ENCODE data around the gene PLXNA4.

Gene PLXNA4

DNA sequence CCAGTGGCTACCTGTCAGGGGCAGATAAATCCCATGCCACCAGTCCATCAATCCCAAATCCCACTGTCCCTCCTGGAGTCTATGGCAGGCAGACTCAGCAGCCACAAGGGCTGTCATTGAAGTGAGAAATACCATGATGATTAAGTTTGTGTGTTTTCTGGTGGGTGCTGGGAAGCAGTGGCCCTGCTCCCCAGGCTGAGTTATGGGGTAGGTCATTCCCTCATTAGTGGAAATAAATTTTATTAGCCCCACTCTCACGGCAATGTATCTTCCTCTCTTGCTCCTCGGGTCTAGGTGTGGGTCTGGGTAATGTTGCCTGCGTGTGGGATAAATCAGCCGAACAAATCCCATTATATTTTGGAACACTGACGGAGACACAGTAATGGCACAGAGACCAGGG, 76.8 kb downstream of the PLXNA4 start:
- no peak for DNase-seq

DNA sequence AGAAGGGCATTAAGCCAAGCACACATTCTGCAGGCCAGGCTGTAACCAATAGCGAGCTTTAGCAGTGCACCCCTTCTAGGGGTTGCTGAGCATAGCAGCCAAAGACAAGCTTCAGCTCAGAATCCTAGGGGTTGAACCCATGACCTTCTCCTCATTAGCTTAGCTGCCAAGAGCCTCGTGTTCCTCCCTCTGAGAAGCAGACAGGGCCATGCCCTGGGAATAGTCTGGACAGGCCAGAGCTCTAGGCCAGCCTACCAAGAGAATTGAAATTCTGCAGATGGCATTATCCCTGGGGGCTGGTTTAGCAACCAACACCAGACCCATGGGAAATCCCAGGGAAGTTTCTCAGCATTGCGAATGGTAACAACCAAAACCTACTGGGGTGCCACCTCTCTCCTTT, 77.2 kb downstream of the PLXNA4 start:
- DNase-seq, result no peak

DNA sequence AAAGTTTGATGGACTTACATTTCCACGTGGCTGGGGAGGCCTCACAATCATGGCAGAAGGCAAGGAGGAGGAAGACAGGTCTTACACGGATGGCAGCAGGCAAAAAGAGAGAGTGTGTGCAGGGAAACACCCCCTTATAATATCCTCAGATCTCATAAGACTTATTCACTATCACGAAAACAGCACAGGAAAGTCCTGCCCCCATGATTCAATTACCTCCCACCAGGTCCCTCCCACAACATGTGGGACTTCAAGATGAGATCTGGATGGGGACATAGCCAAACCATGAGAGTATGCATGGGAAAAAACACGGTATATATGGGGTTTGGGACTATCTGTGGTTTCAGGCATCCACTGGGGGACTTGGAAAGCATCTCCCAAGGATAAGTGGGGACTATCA, 78.0 kb downstream of the PLXNA4 start:
- no peak for DNase-seq

DNA sequence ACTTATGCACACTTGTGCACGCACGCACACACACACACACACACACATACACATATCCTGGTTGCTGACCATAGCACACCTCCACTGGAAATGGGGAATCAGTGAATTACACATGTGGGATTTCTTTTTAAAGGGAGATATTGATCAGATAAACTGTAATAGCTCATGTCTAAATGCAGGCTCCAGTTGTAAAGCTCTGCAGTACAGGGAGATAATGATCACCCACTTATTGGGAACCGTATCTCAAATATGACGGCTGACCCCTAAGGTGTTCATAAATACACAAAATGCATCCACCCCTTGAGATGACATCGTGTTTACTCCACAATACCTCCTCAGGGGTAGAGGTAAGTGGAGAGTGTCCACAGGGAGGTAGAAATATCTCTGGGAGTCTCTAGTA, 79.2 kb downstream of the PLXNA4 start:
- DNase-seq, result no peak

DNA sequence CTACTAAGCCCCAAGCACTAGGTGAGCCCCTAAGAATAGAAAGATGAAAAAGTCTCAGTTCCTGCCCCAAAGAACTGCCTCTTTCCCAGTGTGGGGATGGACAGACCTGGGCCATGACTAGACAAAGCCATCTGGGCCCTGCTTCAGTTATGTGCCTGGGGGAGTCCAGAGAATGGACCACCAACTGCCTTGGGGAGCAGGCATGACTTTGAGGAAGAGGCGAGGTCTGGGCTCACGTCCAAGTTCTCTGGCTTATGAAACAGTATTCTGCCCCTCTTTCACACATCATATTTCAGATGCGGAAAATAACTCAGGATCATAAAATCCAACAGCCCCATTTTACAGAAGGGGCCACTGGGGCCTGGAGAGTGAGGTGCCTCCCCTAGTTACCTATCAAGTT, 80.3 kb downstream of the PLXNA4 start:
- DNase-seq, result no peak

DNA sequence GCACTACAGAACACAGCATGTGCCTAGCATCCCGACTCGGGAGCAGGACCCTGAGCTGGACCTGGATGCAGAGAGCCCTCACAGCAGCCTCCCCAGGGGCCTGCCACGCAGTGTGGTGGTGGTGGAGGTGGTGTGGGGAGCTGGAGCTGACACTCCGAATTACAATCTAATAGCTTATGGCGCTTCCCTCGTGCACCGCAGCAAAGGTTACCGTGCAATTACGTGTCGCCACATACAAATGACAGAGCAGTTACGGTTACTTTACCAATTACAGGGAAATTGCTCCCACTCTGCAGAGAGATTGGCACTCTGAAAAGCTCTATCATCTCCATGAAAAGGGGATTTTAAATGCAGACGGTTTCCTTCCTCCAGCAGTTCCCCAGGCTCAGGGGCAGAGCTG, 81.8 kb downstream of the PLXNA4 start:
- DNase-seq, result no peak

DNA sequence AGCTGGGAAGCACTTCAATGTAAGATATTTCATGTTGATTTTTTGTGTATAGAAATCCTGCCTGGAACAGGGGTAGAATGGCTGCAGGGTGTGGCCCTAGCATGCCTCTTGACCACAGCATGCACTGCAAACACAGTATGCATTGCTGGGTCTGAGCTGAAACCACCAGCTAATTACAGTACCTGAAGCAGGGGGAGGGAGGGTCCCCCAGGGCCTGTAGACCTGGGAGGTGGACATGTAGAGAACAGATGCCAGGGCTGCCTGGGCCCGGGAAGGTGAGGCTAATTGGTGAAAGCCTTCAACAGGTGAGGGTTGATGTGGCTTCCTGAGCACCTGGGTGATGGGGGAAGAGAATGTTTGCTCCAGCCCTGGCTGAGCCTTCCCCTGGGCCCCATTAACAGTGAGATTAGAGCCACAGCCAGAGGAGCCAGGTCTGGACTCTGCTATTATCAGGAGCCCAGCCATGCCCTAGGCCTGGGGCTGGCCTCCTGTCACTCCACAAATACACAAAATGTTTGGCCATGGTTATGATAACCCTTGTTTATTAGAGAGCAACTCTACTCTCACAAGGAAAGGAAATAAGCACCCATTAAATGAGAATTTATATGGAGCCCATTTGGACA, 83.3 kb downstream of the PLXNA4 start:
- DNase-seq, result no peak

DNA sequence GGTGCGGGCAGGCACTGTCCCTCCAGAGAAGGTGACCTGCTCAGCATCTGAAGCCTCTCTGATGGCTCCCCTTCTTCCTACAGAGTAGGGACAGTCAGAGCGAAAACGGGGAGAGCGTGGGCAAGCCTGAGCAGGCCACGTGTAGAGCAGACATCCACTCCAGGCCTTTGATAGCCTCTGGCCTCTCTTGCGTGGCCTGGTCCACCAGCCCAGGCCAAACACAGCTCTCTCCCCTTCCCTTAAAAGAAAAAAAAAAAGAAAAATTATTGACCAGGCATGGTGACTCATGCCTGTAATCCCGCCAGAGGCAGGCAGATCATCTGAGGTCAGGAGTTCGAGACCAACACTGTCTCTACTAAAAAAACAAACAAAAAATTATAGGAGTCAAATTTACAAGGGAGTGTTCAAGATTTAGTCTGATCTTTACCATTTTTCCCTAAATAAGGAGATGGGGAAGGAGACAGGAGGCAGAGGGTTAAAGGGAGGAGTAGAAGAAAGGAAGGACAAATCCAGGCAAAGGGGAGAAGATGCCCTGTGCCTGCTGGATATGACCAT, 84.8 kb downstream of the PLXNA4 start:
- no peak for DNase-seq

DNA sequence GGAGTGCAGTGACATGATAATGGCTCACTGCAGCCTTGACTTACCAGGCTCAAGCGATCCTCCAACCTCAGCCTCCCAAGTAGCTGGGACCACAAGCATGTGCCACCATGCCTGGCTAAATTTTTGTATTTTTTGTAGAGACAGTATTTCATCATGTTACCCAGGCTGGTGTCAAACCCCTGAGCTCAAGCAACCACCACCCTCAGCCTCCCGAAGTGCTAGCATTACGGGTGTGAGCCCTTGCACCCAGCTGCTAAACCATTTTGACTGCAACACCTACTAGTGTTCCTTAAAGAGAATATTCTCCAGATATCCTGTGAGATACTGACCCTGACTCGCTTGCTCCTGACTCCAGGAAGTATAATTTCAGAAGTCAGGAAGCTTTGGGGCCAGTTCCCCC, 85.8 kb downstream of the PLXNA4 start:
- DNase-seq, result no peak

DNA sequence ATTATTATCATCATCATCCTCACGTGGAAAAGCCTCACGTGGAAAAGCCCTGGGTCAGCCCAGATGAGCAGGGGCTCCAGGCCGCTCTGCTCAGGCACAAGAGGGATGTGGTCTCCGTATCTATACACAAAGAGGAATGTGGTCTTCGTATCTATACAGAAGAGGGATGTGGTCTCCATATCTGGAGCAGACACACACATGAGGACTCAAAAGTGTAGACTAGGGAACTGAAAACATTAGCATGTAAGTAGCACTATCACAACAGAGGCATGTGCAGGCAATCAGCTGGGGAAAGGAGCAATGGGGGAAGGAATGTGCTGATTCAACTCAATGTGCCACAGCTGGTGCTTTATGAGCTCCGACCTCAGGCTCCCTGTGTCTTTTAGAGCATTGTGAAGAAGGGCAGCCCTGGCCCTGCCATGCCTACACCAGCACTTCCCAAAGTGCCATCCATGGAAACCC, 86.5 kb downstream of the PLXNA4 start:
- DNase-seq, result no peak

DNA sequence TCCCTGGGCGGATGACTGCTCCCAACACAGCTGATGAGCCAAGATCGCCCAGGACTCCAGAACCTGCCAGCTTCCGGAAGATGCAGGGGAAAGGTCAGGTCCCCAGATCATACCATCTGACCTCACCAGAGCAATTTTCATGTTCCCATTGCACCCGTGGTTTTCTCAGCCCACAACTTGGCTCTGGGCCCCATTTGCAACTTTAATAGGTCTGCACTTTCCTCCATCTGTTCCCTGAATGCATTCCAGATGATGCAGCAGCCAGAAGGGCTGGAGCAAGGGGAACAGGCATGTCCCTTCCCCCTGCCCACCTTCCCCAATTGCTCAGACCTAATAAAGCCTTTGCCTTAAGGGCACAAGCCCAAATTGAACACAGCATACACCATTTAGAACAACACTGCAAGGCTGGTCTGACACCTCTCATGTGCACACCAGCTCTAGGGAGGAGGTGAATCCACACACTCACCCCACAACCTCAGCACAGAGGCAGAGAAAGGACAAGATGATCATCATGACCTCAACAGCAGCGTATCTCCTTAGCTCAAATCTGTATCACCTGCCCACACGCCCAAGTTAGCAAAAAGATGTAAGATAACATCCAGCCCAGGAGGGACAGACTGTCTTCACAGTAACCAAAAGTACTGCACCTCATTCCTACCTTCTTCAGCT, 87.5 kb downstream of the PLXNA4 start:
- DNase-seq, result no peak

DNA sequence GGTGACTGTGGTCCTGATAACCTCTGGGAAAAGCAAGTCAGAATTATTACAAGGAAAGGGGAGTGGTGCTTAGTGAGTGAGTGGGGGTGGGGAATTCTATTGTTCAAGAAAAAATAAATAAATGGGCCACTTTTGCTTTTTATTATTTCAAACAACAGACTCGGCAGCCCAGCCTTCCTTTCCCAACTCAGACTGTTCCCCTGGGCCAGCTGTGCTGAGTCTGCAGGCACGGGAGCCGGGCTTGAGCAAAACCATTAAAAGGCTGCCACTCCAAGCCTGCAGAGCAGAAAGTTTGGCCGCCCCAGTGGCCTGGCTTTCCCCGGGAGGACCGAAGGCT, 90.0 kb downstream of the PLXNA4 start:
- no peak for DNase-seq

DNA sequence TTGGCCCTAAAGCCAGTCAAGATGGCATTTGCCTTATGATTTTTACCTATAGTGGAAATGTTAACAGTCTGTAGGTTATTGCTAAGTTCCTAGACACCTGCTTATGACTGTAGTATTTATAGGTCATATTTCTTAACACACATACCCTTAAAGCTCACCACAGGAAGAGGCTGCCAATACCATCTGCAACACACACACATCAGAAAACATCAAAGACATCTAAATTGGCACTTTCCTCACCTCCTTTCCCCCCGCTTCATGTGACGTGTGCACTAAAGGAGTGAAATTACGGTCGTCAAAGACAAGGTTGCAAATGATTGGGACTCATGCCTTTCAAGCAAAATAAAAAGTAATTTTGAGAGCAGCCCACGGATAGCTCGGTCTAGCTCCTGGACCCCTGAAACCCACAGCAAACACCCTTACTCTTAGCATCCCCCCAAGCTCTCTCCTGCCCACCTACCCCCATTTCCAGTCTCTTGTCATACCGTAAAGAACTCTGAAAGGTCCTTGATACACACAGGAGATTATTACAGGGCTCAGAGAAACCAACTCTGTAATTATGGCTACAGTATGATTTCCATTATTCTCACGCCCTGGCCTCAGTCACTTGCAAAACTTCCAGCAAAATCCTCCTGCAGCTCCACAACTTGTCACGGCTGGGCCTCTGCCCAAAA, 90.5 kb downstream of the PLXNA4 start:
- DNase-seq, result no peak

DNA sequence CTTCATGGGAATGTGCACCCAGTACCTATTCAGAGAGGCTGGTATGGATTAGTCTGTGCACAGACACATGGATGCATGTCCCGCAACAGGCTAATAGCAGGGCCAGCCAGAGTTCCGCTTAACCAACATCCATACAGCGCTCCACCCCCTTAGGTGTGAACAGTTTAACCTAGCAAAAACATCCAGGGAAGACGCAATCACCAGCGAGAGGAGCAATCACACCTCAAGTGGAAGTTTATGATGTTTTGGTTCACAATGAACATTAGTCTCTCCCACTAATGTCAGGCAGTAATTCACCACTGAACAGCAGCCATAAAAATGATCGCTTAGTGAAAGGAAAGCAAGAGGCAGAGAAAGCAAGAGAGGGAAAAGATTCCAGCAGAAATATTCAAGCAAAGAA, 91.1 kb downstream of the PLXNA4 start:
- no peak for DNase-seq

DNA sequence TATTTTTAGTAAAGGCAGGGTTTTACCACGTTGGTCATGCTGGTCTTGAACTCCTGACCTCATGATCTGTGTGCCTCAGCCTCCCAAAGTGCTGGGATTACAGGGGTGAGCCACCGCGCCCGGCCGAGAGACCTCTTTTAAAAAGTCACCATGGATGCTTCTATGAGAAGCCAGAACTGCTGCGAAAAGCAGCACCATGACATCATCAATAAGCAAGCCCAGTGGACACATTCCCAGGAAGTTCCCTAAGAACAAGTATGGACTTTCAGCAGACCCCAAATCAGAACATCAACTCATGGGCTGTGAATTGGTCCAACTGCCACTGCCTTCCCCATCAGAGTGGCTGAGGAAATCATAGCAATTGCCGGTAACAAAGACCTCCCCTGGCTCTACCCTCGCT, 93.4 kb downstream of the PLXNA4 start:
- DNase-seq, result no peak

DNA sequence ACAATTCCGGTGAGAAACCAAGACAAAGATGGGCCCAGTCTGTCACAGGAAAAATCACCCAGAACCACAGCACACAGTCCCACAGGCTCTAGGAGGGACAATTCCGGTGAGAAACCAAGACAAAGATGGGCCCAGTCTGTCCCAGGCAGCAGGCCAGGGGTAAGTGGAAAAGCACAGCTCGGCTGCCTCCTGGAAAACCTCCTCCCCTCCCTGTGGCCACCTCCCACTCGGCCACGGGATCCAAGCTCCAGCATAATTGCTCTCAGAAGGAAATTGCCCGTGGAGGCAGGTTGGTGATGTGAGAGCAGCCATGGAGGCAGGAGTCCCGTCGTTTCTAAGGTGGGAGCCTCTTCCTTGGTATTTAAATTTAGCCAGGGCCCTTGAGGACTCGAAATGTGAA, 95.7 kb downstream of the PLXNA4 start:
- no peak for DNase-seq

DNA sequence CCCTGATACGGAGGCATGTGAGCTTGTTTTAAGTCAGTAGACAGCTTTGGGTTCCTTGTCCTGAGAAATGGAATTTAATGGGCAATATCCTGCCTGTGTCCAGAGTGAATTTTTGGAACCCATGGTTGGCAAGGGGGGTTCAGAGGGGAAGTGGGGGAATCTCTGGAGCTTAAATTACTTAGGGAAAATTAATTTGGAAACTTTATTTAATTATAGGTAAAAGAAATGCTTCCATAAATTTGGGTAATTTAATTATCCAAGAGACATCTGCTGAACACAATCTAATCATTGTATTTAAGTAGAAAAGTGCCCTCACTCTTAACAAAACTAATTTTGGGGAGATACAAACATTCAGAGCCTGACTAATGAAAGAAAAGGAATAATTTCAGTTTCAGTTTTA, 99.7 kb downstream of the PLXNA4 start:
- no peak for DNase-seq

DNA sequence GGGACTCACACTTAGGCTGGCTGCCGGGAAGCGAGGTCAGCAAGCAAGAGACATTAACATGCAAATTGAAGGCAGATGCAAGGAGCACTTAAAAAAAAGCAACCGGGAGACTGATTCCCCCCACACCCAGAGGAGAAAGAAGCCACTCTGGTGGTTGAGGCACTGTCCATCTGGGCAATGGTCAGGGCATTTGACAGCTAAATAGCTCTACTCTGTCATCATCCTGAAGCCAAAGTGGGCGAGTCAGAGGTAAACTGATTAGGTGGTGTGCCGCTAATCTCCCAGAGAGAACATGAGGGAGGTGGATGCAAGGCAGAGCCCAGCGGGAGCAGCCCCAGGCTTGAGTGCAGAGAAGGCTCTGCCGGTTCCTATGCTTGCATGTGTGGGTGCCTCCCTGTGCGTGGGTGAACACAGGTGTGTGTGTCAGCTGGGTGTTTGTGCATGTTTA, 100.6 kb downstream of the PLXNA4 start:
- DNase-seq, result no peak

DNA sequence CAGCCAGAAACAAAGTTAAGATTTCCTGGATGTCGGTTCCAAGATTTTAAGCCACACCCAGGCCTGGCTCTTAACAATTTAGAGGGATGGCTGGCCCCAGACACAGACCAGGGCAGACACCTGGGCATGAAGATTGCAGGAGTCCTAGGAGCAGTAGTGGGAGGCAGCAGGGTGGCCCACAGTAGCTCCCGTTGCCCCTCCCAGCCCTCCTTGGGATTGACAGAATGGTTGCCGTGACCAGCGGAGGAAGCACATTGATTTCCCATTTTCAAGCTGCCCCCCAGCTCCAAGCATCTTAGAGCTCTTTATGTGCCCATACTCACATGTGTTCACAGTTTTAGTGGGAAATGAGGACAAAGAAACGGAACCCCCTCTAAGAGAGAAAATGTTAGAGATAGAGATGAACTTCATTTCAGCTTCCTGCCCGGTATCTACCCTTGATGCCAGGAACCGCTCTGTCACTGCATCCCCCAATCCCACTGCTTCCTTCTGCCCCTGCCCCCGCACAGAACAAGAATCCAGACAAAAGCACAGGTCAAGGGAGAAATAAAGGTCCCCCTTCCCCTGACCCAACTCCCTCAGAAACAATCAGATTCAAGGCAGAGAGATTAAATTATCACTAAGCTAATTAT, 101.1 kb downstream of the PLXNA4 start:
- no peak for DNase-seq

DNA sequence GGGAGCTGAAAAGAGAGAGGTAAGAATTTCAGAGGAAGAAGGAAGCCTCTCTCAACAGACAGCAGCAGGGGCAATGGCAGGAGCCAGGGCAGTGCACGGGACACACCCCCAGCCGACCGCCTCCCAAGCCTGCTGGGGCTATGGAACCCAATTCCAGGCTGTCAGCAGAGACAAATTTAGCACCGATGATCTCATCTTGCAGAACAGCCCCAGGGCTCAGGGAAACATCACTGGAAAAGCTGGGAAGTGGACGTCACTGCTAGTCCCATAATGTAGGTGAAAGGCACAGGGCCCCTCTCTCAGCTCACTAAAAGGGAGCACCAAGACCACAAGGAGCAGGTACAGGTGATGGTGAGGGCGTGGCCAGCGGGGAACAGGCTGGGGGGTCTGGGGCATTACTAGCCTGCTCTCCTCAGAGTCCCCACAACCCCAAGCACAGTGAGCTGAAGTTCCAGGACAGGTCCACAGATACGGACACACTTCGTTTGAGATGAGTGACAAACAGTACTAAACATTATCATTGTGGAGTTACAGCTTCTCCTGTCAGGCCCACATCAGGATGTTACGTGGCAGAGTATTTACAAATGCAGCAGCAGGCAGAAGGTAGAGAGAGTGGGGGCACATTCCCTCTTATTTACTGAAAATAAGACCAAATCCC, 103.7 kb downstream of the PLXNA4 start:
- DNase-seq, result no peak

DNA sequence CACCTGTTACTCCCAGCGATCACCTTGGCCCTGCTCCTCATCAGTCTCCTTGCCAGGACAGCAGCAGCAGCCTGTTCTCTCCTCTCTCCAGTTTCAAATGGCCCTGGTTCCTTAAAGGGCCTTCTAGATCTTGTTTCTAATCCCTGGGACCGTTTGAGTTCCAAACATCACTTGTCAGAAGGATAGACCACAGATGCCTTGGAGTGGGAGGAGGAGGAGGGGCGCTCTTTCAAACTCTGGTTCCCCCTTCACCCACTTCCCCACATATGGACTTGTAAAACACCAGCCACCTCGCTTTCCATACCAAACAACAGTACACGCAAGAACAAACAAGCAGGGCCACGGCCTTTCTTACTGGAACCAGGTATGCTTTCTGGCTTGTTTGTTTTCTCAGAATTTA, 104.8 kb downstream of the PLXNA4 start:
- DNase-seq, result no peak

DNA sequence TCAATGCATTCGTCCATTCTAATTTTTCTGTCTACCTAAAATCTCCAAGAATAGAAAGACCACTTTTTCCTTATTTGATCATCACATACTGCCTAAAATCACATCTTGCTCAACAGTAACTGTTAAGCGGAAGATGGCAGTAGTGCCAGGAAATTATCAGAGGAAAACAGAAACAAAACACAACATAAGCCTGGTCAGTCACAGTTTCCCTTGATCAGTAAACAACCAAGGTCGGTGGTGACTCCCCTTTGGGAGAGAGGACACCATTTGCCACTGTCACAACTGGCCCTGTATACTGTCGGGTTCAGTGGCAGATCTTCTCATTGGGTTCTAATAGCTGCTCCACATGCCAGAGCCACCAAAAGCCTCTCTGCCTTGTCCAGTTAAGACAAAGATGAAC, 106.6 kb downstream of the PLXNA4 start:
- no peak for DNase-seq

DNA sequence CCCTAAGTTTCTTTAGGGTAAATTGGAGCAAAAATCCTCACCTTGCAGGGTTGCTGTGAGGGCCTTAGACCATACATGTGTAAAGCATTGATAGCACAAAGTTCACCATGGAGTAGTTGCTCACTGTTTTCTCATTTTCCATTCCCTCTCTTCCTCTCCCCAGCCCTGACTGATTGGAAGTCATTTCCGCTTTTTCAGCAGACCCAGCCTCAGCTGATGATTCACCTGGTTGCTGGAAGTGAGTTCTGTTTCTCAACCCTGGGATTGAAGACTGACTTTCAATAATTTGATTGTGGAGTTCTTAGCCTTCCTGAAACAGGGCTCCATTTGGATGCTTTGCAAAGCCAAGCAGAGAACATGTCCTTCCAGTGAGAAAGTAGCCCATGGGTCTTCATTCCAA, 107.0 kb downstream of the PLXNA4 start:
- DNase-seq, result no peak
